ENCODE data around the gene STRBP. TPM values are rescaled to one million over a fixed set of nuclear protein-coding genes. Genes with fewer than 3 reads are reported as not detected.
A peak's percentile ranks its signal among the peaks of the same experiment; 100 is the strongest.

Gene STRBP
- total RNA-seq, 1 donor from 2014 or later = 99.4 TPM

GRCh38 chr9:123089790-123090189, 178.6 kb downstream of the STRBP start:
- H3K27ac ChIP-seq = peak overlapping the region; percentile 26
- Mint-ChIP-seq H3K27ac (no peak overlapping the region), H3K36me3 (peaks cover 43% of the 10 kb centered on the region), H3K9me3 (no peaks in the 10 kb centered on the region), H3K4me1 (peaks cover 4% of the 10 kb centered on the region), H3K4me3 (no peak overlapping the region), H3K27me3 (ENCODE audit: insufficient read depth, low read depth) (no peaks in the 10 kb centered on the region)
- H3F3A ChIP-seq (ENCODE audit: low read depth) = no peaks in the 10 kb centered on the region
- peaks cover 9% of the 10 kb centered on the region for H3K36me3 ChIP-seq
- DNase-seq (ENCODE audit: low spot score) = no peak
- no peak overlapping the region for H3K9ac ChIP-seq
- H3K4me1 ChIP-seq = no peaks in the 10 kb centered on the region
- no peak for TF ChIP-seq EZH2 (IDR thresholded peaks at IDR 0.05)
- no peak for TF ChIP-seq CTCF (IDR thresholded peaks at IDR 0.05)
- no peak for TF ChIP-seq EZH2phosphoT487 (IDR thresholded peaks at IDR 0.05)
- H3K4me3 ChIP-seq = no peak overlapping the region
- no peaks in the 10 kb centered on the region for H3K79me2 ChIP-seq (ENCODE audit: low read depth)
- no peak overlapping the region for H3K4me2 ChIP-seq
- no peaks in the 10 kb centered on the region for H3K9me3 ChIP-seq (ENCODE audit: low read depth)
- H4K20me1 ChIP-seq (ENCODE audit: low read depth) = peaks cover 3% of the 10 kb centered on the region
- H2AFZ ChIP-seq (replicated peaks) = no peak overlapping the region
- no peaks in the 10 kb centered on the region for H3K27me3 ChIP-seq

- Mint-ChIP-seq H3K4me3 (no peak overlapping the region), H3K27ac (peak overlapping the region; percentile 29), H3K4me1 (peaks cover 10% of the 10 kb centered on the region), H3K36me3 (peaks cover 46% of the 10 kb centered on the region), H3K27me3 (ENCODE audit: insufficient read depth, low read depth) (no peaks in the 10 kb centered on the region), H3K9me3 (no peaks in the 10 kb centered on the region)
- peaks cover 3% of the 10 kb centered on the region for H4K20me1 ChIP-seq (ENCODE audit: low read depth)
- no peak overlapping the region for H2AFZ ChIP-seq (replicated peaks)
- H3K4me2 ChIP-seq = no peak overlapping the region
- H3K9me3 ChIP-seq (ENCODE audit: low read depth) = no peaks in the 10 kb centered on the region
- no peak overlapping the region for H3K4me3 ChIP-seq
- H3K4me1 ChIP-seq = no peaks in the 10 kb centered on the region
- H3K36me3 ChIP-seq = peaks cover 9% of the 10 kb centered on the region
- H3F3A ChIP-seq (ENCODE audit: low read depth) = no peaks in the 10 kb centered on the region
- TF ChIP-seq EZH2 (IDR thresholded peaks at IDR 0.05) (no peak), EZH2phosphoT487 (IDR thresholded peaks at IDR 0.05) (no peak), CTCF (IDR thresholded peaks at IDR 0.05) (no peak)
- H3K79me2 ChIP-seq (ENCODE audit: low read depth) = no peaks in the 10 kb centered on the region
- no peak for DNase-seq (ENCODE audit: low spot score)
- H3K9ac ChIP-seq = no peak overlapping the region
- H3K27ac ChIP-seq = no peak overlapping the region
- no peaks in the 10 kb centered on the region for H3K27me3 ChIP-seq
Observed at GRCh38 chr9:123089040-123089439, 179.3 kb downstream of the STRBP start.

GRCh38 chr9:123087359-123087888, 181.0 kb downstream of the STRBP start:
- no peak overlapping the region for H3K4me3 Mint-ChIP-seq
- H3K27me3 Mint-ChIP-seq (ENCODE audit: insufficient read depth, low read depth) = no peaks in the 10 kb centered on the region
- Histone ChIP-seq H3F3A (ENCODE audit: low read depth) (peaks cover 4% of the 10 kb centered on the region), H3K79me2 (ENCODE audit: low read depth) (no peaks in the 10 kb centered on the region), H3K27me3 (no peaks in the 10 kb centered on the region), H4K20me1 (ENCODE audit: low read depth) (peaks cover 3% of the 10 kb centered on the region), H3K9me3 (ENCODE audit: low read depth) (no peaks in the 10 kb centered on the region), H3K9ac (no peak overlapping the region), H3K4me2 (no peak overlapping the region), H2AFZ (replicated peaks) (no peak overlapping the region), H3K36me3 (peaks cover 17% of the 10 kb centered on the region), H3K27ac (no peak overlapping the region), H3K4me1 (no peaks in the 10 kb centered on the region), H3K4me3 (no peak overlapping the region)
- H3K4me1 Mint-ChIP-seq = peaks cover 13% of the 10 kb centered on the region
- TF ChIP-seq EZH2phosphoT487 (IDR thresholded peaks at IDR 0.05) = no peak
- no peak for TF ChIP-seq EZH2 (IDR thresholded peaks at IDR 0.05)
- TF ChIP-seq CTCF (IDR thresholded peaks at IDR 0.05) = no peak
- H3K9me3 Mint-ChIP-seq = no peaks in the 10 kb centered on the region
- H3K36me3 Mint-ChIP-seq = peaks cover 34% of the 10 kb centered on the region
- no peak overlapping the region for H3K27ac Mint-ChIP-seq
- DNase-seq (ENCODE audit: low spot score) = no peak
